Nucleus accumbens (tissue), 56 donors: ENCODE results near the gene HAT1.
A peak's percentile ranks its signal among the peaks of the same experiment; 100 is the strongest.
"Not testable (repeated sequence)": the region's sequence is repeated elsewhere in the genome, so short reads cannot be mapped to it uniquely, and the experiment has no call there.

Experiments used
- DNase-seq, 56 donors: peaks; one replicate each; lab custom pipeline; 2025; lab: John Stamatoyannopoulos, UW

HAT1 gene

GRCh38 chr2:171966688-171967087 lies 44.4 kb downstream of the HAT1 start:
- no peak for DNase-seq

GRCh38 chr2:171968509-171968908 lies 46.2 kb downstream of the HAT1 start:
- no peak for DNase-seq

GRCh38 chr2:171972329-171972982 lies 50.2 kb downstream of the HAT1 start:
- DNase-seq = no peak

GRCh38 chr2:171979103-171979502 lies 56.8 kb downstream of the HAT1 start:
- no peak for DNase-seq

- not testable (repeated sequence) for DNase-seq
Observed at GRCh38 chr2:171983924-171984323, 61.7 kb downstream of the HAT1 start.

- DNase-seq = no peak
Observed at GRCh38 chr2:171985076-171985475, 62.8 kb downstream of the HAT1 start.

- DNase-seq = no peak
Observed at GRCh38 chr2:171986778-171987177, 64.5 kb downstream of the HAT1 start.

GRCh38 chr2:171991027-171991426 lies 68.8 kb downstream of the HAT1 start:
- no peak for DNase-seq

- DNase-seq = no peak
Observed at GRCh38 chr2:171995586-171995985, 73.3 kb downstream of the HAT1 start.

GRCh38 chr2:171996021-171996420 lies 73.8 kb downstream of the HAT1 start:
- no peak for DNase-seq

- DNase-seq = not testable (repeated sequence)
Observed at GRCh38 chr2:171997031-171997430, 74.8 kb downstream of the HAT1 start.

- peak in 7 of 56 donors; percentile 2 to 25 (median 17) for DNase-seq
Observed at GRCh38 chr2:171999161-171999560, 76.9 kb downstream of the HAT1 start.

GRCh38 chr2:171999604-172000469 lies 77.6 kb downstream of the HAT1 start, which contains the start of gene METAP1D:
Gene METAP1D, plus strand, starts transcription at chr2:171999953. Its CDS starts 17 bp downstream, at chr2:171999970.
- peak; percentile 34 to 94 (median 86) for DNase-seq

- DNase-seq = no peak
Observed at GRCh38 chr2:172000696-172001361, 78.6 kb downstream of the HAT1 start.

- no peak for DNase-seq
Observed at GRCh38 chr2:172007372-172007771, 85.1 kb downstream of the HAT1 start.

- DNase-seq = no peak
Observed at GRCh38 chr2:172009823-172010222, 87.6 kb downstream of the HAT1 start.

GRCh38 chr2:172011812-172012575 lies 89.7 kb downstream of the HAT1 start:
- no peak for DNase-seq

GRCh38 chr2:172012677-172013391 lies 90.6 kb downstream of the HAT1 start:
- peak in 1 of 56 donors; percentile 13 for DNase-seq

GRCh38 chr2:172013396-172013795 lies 91.1 kb downstream of the HAT1 start:
- no peak for DNase-seq
